GM23338 (cell line): ENCODE data around the gene EID2B.

ENCODE experiments used
- CTCF ChIP-seq, 2 experiments: fragments of 200-600 bp in 1 of 2; sonication (generic) in 1 of 2; conservative IDR thresholded peaks; 2 replicates each; pipeline versions ENCODE4 v1.5.1 to v1.6.1; 2016 to 2017; ENCODE audit warnings: antibody characterized with exemption in 2 of 2, low read depth in 2 of 2, mild to moderate bottlenecking in 2 of 2, moderate library complexity in 1 of 2
- ETS1 ChIP-seq: IDR thresholded peaks from 2 replicates; pipeline ENCODE4 v1.6.1; 2016; ENCODE audit warnings: antibody characterized with exemption
- EZH2 ChIP-seq: fragments of 200-600 bp; sonication (generic); IDR thresholded peaks from one replicate; pipeline ENCODE4 v1.8.0; 2017; ENCODE audit warnings: antibody characterized with exemption, mild to moderate bottlenecking, low read depth; ENCODE audit not compliant: unreplicated experiment
- EZH2phosphoT487 ChIP-seq: fragments of 200-600 bp; sonication (generic); IDR thresholded peaks from one replicate; pipeline ENCODE4 v1.8.1; 2018; ENCODE audit warnings: antibody characterized with exemption; ENCODE audit not compliant: unreplicated experiment
- JUNB ChIP-seq: IDR thresholded peaks from one replicate; pipeline ENCODE4 v1.6.1; 2016; ENCODE audit warnings: antibody characterized with exemption; ENCODE audit not compliant: unreplicated experiment
- NANOG ChIP-seq: IDR thresholded peaks from 2 replicates; pipeline ENCODE4 v1.6.1; 2016; ENCODE audit warnings: antibody characterized with exemption, borderline replicate concordance
- POLR2AphosphoS5 ChIP-seq: IDR thresholded peaks from 2 replicates; pipeline ENCODE4 v1.6.1; 2016; ENCODE audit warnings: antibody characterized with exemption, low read depth
- REST ChIP-seq: IDR thresholded peaks from one replicate; pipeline ENCODE4 v1.6.1; 2018; ENCODE audit warnings: antibody characterized with exemption; ENCODE audit not compliant: unreplicated experiment
- STAT1 ChIP-seq: IDR thresholded peaks from one replicate; pipeline ENCODE4 v1.6.1; 2016; ENCODE audit warnings: antibody characterized with exemption; ENCODE audit not compliant: unreplicated experiment

- TF ChIP-seq STAT1 (no peak), CTCF (conservative IDR thresholded peaks at IDR 0.05; ENCODE audit: low read depth in 2 of 2) (no peak), EZH2phosphoT487 (no peak), REST (no peak), EZH2 (no peak), NANOG (no peak), POLR2AphosphoS5 (no peak), JUNB (no peak), ETS1 (no peak)
Observed at GRCh38 chr19:39568604-39569003, 36.0 kb upstream of the EID2B start.
